D721Med (cell line): Measurements from ENCODE around the gene IER2.

Source experiments
- DNase-seq: peaks from one replicate; pipeline ENCODE4 v3.0.0; 2011; ENCODE audit warnings: low spot score; ENCODE audit not compliant: insufficient read length
- FAIRE-seq: peaks from 2 replicates; lab custom pipeline; 2011; peaks lifted over from hg19 to GRCh38; lab: Jason Lieb, UNC
- TF ChIP-seq, protein P1 (sequence below): IDR thresholded peaks from 2 replicates; pipeline ENCODE4 v1.5.1; 2012; ENCODE audit warnings: mild to moderate bottlenecking, control low read depth; ENCODE audit not compliant: insufficient read depth; ENCODE audit errors: missing control alignments

IER2 gene

GRCh38 chr19:13152974-13153568, 2.9 kb downstream of the IER2 start:
- TF ChIP-seq, protein P1, sequence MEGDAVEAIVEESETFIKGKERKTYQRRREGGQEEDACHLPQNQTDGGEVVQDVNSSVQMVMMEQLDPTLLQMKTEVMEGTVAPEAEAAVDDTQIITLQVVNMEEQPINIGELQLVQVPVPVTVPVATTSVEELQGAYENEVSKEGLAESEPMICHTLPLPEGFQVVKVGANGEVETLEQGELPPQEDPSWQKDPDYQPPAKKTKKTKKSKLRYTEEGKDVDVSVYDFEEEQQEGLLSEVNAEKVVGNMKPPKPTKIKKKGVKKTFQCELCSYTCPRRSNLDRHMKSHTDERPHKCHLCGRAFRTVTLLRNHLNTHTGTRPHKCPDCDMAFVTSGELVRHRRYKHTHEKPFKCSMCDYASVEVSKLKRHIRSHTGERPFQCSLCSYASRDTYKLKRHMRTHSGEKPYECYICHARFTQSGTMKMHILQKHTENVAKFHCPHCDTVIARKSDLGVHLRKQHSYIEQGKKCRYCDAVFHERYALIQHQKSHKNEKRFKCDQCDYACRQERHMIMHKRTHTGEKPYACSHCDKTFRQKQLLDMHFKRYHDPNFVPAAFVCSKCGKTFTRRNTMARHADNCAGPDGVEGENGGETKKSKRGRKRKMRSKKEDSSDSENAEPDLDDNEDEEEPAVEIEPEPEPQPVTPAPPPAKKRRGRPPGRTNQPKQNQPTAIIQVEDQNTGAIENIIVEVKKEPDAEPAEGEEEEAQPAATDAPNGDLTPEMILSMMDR = peak; percentile 15
- DNase-seq = peak; percentile 86
- FAIRE-seq = no peak

GRCh38 chr19:13153569-13154240, 3.5 kb downstream of the IER2 start:
- TF ChIP-seq, protein P1 = no peak
- FAIRE-seq (no peak), DNase-seq (no peak)

GRCh38 chr19:13154241-13154778, 4.1 kb downstream of the IER2 start:
- TF ChIP-seq, protein P1 = no peak
- no peak for FAIRE-seq
- DNase-seq = no peak

DNA sequence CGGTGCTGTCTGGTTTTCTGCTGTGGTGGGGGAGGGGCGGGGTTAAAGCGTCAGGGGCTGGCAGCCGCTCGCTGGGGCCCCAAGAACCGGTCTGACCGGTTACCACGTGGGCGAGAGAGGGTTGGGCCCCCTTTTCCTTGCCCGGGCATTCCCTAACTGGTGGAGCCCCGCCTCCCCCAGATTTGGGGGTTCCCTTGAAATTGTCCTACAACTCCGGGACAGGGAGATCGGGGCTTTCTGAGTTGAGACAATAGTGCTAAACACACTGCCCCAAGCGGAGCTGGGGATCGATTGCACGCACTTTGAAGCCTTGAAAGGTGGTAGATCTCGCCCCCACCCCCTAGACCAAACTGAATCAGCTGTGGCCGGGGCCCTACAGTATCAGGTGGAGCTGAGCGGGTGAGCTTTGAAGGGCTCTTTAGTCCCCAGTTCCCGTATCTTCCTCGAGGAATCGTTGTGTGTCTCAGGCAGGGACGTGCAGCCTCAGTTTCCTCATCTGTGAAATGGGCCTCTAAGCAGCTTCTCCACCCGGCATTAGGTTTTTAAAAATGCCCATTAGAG, 4.8 kb downstream of the IER2 start:
- TF ChIP-seq, protein P1 = peak; percentile 13
- no peak for DNase-seq
- FAIRE-seq = no peak

GRCh38 chr19:13155472-13156359, 5.5 kb downstream of the IER2 start:
- no peak for FAIRE-seq
- TF ChIP-seq, protein P1 = no peak
- DNase-seq = peak; percentile 69

DNA sequence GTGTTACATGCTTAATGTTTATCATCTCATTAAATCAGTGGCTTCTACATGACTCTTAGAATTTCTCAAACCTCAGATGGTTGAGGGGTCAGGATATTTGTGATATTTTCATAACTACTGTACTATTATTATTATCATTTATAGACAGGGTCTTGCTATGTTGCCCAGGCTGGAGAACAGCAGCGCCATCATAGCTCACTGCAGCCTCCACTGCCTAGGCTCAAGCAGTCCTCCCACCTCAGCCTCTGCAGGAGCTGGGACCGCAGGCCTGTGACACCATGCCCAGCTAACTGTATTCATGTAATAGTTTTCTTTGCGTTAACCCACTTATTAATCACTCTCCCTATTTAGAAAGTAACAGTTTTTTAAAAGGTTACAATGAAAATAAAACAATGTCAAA, 9.5 kb downstream of the IER2 start:
- DNase-seq (no peak), FAIRE-seq (no peak)
- TF ChIP-seq, protein P1 = no peak
